ENCODE measurements around the gene TRIO.

Gene TRIO

DNA sequence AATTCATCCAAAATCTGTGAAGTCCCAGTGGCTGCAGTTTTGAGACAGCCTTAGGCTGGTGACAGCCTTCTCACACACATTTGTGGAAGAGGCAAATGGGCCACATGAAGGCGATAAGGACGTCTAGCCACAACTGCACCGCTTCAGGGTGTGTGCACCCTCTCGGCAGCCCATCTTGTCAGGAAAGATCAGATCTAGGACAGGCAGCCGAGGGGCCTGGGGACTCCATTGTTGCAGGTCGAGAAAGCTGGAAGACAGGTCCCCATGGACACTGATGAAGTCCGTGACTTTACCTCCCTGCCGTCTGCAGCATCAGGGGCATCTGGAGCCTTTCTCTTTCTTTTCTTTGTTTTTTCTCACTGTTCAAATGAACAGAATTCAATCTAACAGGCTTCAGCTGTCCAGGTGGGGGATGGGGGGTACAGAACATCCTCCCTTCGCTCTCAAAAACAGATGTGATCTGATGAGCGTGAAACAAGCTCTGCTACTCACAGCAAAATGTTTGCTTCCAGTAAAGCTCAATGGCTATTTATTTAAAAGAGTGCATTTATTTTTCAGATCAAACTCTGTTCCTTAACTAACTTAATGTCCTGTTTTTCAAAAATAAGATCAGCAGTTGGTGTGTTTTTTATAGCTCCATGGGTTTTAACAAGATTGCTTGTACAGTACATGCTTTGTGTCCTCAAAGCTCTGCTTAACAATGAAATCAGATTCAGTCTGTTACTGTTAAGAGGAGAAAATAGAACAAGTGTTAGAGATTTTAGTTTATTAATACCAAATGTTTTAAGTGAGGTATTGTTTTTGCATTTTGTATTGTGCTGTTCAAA lies 326.6 kb downstream of the TRIO start:
- Histone ChIP-seq H3K27ac (no peak overlapping the region), H3K36me3 (no peaks in the 10 kb centered on the region), H3K4me1 (ENCODE audit: control insufficient read depth in 1 of 2, insufficient read depth in 1 of 2, low read depth in 1 of 2, low read length in 1 of 2) (peaks cover 9 to 10% of the 10 kb centered on the region in 2 experiments), H3K4me3 (ENCODE audit: low read depth in 1 of 2, low read length in 1 of 2) (no peak overlapping the region), H3K27me3 (no peaks in the 10 kb centered on the region), H3K9me3 (no peaks in the 10 kb centered on the region)
- TF ChIP-seq, protein P1, sequence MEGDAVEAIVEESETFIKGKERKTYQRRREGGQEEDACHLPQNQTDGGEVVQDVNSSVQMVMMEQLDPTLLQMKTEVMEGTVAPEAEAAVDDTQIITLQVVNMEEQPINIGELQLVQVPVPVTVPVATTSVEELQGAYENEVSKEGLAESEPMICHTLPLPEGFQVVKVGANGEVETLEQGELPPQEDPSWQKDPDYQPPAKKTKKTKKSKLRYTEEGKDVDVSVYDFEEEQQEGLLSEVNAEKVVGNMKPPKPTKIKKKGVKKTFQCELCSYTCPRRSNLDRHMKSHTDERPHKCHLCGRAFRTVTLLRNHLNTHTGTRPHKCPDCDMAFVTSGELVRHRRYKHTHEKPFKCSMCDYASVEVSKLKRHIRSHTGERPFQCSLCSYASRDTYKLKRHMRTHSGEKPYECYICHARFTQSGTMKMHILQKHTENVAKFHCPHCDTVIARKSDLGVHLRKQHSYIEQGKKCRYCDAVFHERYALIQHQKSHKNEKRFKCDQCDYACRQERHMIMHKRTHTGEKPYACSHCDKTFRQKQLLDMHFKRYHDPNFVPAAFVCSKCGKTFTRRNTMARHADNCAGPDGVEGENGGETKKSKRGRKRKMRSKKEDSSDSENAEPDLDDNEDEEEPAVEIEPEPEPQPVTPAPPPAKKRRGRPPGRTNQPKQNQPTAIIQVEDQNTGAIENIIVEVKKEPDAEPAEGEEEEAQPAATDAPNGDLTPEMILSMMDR (IDR thresholded peaks at IDR 0.05) = no peak

DNA sequence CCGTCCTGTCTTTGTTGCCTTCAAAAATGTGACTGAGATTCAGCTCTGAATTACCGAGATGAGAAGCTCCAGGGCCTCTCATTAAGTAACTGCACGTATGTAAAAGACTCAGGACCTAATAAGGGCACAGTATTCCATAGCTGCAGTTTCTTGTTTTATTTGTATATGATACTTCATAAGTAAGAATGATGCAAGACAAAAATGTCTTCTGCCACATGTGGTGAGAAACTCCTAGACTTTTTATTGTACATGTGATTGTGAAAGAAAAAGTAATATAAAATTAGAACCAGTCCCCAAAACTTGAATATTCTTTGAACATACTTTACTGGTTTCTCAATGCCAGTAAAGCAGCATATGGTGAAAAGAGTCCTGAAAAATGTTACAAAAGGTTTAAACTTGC lies 328.4 kb downstream of the TRIO start:
- Histone ChIP-seq H3K9me3 (no peaks in the 10 kb centered on the region), H3K27me3 (no peaks in the 10 kb centered on the region), H3K27ac (no peak overlapping the region), H3K4me1 (ENCODE audit: control insufficient read depth in 1 of 2, insufficient read depth in 1 of 2, low read depth in 1 of 2, low read length in 1 of 2) (no peaks in the 10 kb centered on the region), H3K4me3 (ENCODE audit: low read depth in 1 of 2, low read length in 1 of 2) (no peak overlapping the region), H3K36me3 (no peaks in the 10 kb centered on the region)
- TF ChIP-seq, protein P1 (IDR thresholded peaks at IDR 0.05) = no peak

DNA sequence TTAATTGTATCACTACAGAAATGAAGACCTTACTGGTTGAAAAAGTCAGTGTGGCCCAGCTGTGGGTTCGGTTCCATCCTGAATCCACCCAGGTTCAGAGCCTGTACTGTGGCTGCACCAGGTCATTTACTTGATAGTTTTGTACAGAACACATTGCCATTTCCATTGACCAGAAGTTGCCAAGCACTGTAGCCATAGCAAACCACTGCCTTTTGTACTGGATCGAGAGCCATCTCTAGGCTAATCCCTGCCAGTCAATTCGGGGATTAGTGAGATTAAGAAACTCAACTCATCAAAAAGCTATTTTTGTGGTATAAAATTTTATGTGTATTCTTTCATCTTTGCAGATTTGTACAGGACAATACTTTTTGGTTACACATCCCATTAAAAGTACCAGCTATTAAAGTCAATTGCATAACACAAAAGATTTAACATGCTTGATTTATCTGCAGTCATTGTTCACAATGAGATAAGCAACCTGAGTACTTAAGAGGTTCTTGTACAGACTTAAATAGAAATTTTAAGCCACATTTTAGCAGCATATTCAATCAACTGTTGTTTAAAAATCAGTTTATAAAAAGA lies 329.9 kb downstream of the TRIO start:
- H3K9me3 ChIP-seq = no peaks in the 10 kb centered on the region
- H3K27me3 ChIP-seq = no peaks in the 10 kb centered on the region
- TF ChIP-seq, protein P1 (IDR thresholded peaks at IDR 0.05) = no peak
- no peak overlapping the region for H3K4me3 ChIP-seq (ENCODE audit: low read depth in 1 of 2, low read length in 1 of 2)
- peaks cover 0 to 2% of the 10 kb centered on the region in 2 experiments for H3K4me1 ChIP-seq (ENCODE audit: control insufficient read depth in 1 of 2, insufficient read depth in 1 of 2, low read depth in 1 of 2, low read length in 1 of 2)
- H3K36me3 ChIP-seq = no peaks in the 10 kb centered on the region
- no peak overlapping the region for H3K27ac ChIP-seq

DNA sequence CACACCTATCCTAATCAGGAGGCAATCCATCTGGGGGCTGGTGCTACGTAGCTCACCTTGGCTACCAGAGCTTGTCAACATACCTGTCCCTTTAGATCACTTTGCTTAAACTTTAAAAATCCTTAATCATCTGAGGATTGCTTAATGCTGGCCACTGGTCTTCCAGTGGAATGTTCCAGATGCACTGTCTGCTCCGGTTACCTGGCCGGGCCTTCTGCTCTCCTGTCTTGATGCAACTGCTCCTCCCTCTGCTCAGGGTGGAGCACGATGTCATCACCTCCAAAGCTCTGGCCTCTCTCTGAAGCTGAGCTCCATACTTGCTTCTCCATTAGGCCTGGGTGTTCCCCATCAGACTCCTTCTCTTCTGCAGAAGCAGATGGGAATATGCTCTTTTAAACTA lies 331.9 kb downstream of the TRIO start:
- peaks cover 0 to 2% of the 10 kb centered on the region in 2 experiments for H3K4me1 ChIP-seq (ENCODE audit: control insufficient read depth in 1 of 2, insufficient read depth in 1 of 2, low read depth in 1 of 2, low read length in 1 of 2)
- no peaks in the 10 kb centered on the region for H3K9me3 ChIP-seq
- H3K36me3 ChIP-seq = no peaks in the 10 kb centered on the region
- H3K27me3 ChIP-seq = no peaks in the 10 kb centered on the region
- no peak overlapping the region for H3K27ac ChIP-seq
- TF ChIP-seq, protein P1 (IDR thresholded peaks at IDR 0.05) = no peak
- H3K4me3 ChIP-seq (ENCODE audit: low read depth in 1 of 2, low read length in 1 of 2) = no peak overlapping the region

DNA sequence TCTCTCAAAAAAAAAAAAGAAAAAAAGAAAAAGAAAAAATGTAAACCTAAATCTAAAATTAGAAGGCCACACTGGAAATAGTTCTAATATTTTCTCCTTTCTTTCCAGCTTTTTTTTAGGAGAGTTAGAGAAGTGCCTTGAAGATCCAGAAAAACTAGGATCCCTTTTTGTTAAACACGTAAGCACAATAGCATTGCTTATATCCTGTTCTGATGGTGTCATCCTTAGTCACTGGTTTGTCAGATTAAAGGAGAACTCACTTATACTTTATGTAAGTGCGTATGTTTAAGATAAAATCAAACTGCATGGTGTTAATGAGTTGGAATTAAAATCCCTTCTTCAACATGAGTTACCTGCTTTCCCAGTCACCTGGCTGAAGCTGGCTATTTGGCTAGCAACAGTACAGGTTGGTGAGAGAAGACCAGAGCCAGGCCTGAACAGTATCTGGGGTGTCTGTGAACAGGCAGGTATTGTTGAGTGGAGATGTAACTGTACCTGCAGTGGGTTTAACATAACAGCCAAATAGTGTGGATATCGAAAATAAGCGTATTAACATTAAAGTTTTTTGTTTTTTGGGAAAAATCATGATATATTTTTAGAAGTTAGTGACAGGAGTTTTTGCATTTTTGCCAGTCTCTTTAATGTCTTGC lies 333.8 kb downstream of the TRIO start:
- no peak overlapping the region for H3K27ac ChIP-seq
- TF ChIP-seq, protein P1 (IDR thresholded peaks at IDR 0.05) = no peak
- no peak overlapping the region for H3K4me3 ChIP-seq (ENCODE audit: low read depth in 1 of 2, low read length in 1 of 2)
- no peaks in the 10 kb centered on the region for H3K9me3 ChIP-seq
- H3K36me3 ChIP-seq = no peaks in the 10 kb centered on the region
- no peaks in the 10 kb centered on the region for H3K27me3 ChIP-seq
- peaks cover 0 to 2% of the 10 kb centered on the region in 2 experiments for H3K4me1 ChIP-seq (ENCODE audit: control insufficient read depth in 1 of 2, insufficient read depth in 1 of 2, low read depth in 1 of 2, low read length in 1 of 2)

Data from neutrophil (primary cell).